ENCODE results near the gene MRPS11. TPM values are rescaled to one million over a fixed set of nuclear protein-coding genes. Genes with fewer than 3 reads are reported as not detected.

Gene MRPS11
- total and polyA plus RNA-seq, 2 of the 4 experiments (the other 2 are of a cell fraction): 66.1 to 87.8 TPM

DNA sequence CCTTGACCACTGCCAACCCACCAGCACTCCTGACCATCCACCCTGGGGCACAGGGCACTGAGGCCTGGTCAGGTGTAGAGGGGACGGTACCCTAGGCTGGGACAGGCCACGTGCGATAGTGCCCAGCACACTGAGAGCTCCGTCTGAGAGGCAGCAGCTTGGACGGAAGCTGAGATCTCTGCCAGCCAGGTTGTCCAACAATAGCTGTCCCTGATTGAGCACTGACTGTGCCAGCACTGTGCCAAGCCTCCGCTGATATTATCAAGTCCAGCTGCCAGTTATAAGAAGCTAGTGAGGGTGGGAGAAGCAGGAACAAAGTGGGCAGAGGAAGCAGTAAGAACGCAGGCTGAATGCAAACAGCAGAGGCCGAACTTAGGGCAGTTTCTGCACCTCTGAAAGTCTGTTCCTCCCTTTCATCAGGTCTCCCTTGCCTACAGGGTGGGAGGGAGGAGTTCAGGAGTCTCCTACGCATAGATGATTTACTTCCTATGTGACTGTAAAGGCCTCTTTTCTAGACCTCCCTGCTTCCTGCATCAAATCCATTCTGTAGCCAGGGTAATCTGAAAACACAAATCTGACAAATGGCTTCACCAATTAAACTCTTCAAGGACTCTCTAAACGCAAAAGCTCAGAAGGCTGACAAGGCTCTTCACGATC, 29.7 kb downstream of the MRPS11 start:
- H3K4ac ChIP-seq (ENCODE audit: low read depth, low read length): no peak overlapping the region
- no peak for TF ChIP-seq NFE2L2 (IDR thresholded peaks at IDR 0.05; ENCODE audit: low read depth, low read length)
- no peak for TF ChIP-seq MAFK (IDR thresholded peaks at IDR 0.05; ENCODE audit: low read depth, low read length)
- TF ChIP-seq, protein P1, sequence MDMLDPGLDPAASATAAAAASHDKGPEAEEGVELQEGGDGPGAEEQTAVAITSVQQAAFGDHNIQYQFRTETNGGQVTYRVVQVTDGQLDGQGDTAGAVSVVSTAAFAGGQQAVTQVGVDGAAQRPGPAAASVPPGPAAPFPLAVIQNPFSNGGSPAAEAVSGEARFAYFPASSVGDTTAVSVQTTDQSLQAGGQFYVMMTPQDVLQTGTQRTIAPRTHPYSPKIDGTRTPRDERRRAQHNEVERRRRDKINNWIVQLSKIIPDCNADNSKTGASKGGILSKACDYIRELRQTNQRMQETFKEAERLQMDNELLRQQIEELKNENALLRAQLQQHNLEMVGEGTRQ (IDR thresholded peaks at IDR 0.05; ENCODE audit: low read depth, low read length): no peak
- no peak for TF ChIP-seq FOS (IDR thresholded peaks at IDR 0.05; ENCODE audit: low read depth, low read length)
- no peak for TF ChIP-seq MAZ (IDR thresholded peaks at IDR 0.05; ENCODE audit: borderline replicate concordance, low read depth, low read length)
- no peak for TF ChIP-seq RCOR1 (IDR thresholded peaks at IDR 0.05; ENCODE audit: insufficient replicate concordance, low read length)
- no peak for TF ChIP-seq CHD1 (IDR thresholded peaks at IDR 0.05; ENCODE audit: low read depth, low read length)
- TF ChIP-seq, protein P2, sequence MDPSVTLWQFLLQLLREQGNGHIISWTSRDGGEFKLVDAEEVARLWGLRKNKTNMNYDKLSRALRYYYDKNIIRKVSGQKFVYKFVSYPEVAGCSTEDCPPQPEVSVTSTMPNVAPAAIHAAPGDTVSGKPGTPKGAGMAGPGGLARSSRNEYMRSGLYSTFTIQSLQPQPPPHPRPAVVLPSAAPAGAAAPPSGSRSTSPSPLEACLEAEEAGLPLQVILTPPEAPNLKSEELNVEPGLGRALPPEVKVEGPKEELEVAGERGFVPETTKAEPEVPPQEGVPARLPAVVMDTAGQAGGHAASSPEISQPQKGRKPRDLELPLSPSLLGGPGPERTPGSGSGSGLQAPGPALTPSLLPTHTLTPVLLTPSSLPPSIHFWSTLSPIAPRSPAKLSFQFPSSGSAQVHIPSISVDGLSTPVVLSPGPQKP (IDR thresholded peaks at IDR 0.05; ENCODE audit: borderline replicate concordance, low read depth, low read length): no peak
- TF ChIP-seq BHLHE40 (IDR thresholded peaks at IDR 0.05; ENCODE audit: low read depth, low read length): no peak
- no peak for TF ChIP-seq CEBPB (IDR thresholded peaks at IDR 0.05; ENCODE audit: low read depth, low read length)
- TF ChIP-seq RAD21 (IDR thresholded peaks at IDR 0.05; ENCODE audit: low read length): no peak
- TF ChIP-seq, protein P3, sequence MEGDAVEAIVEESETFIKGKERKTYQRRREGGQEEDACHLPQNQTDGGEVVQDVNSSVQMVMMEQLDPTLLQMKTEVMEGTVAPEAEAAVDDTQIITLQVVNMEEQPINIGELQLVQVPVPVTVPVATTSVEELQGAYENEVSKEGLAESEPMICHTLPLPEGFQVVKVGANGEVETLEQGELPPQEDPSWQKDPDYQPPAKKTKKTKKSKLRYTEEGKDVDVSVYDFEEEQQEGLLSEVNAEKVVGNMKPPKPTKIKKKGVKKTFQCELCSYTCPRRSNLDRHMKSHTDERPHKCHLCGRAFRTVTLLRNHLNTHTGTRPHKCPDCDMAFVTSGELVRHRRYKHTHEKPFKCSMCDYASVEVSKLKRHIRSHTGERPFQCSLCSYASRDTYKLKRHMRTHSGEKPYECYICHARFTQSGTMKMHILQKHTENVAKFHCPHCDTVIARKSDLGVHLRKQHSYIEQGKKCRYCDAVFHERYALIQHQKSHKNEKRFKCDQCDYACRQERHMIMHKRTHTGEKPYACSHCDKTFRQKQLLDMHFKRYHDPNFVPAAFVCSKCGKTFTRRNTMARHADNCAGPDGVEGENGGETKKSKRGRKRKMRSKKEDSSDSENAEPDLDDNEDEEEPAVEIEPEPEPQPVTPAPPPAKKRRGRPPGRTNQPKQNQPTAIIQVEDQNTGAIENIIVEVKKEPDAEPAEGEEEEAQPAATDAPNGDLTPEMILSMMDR (conservative IDR thresholded peaks at IDR 0.05; ENCODE audit: low read depth, low read length): no peak
- TF ChIP-seq POLR2A (IDR thresholded peaks at IDR 0.05; ENCODE audit: low read depth, low read length): no peak
- no peak for ATAC-seq (ENCODE audit: low read depth)
- H2AK9ac ChIP-seq (replicated peaks; ENCODE audit: low read depth, low read length, poor library complexity): no peak overlapping the region
- WGBS, 2 experiments (ENCODE audit: extremely low coverage in 2 of 2, insufficient read length in 1 of 2): 94% methylated on average over 5 of the region's 11 CpGs; no CpG with 5 or more reads in 1 of the 2 experiments
- H2BK120ac ChIP-seq (ENCODE audit: low read depth, low read length): no peak overlapping the region
- H3K4me2 ChIP-seq (ENCODE audit: low read depth, low read length): no peak overlapping the region
- H3K9me1 ChIP-seq (ENCODE audit: insufficient read depth, low read length): 0 out of 2 replicates have a peak, but pooled peaks cover 3% of the 10 kb centered on the region
- ChIA-PET POLR2A (ENCODE audit: unreplicated experiment) (no interaction called here), CTCF (interaction anchor here (1.3 kb wide), 1 partner anchor 10 kb away, joined by 3 read pairs; no protein-coding TSS in a partner anchor)
- no peak overlapping the region for H3K56ac ChIP-seq (ENCODE audit: extremely low read depth, insufficient read depth, low read length)
- in situ Hi-C loops (cut with MboI; ENCODE audit: low sequenced_read_pairs) (loop anchor here (25.0 kb wide), 2 partner anchors 340 to 515 kb away; no protein-coding TSS in a partner anchor), dilution Hi-C loops (cut with HindIII; ENCODE audit: low sequenced_read_pairs, unreplicated experiment) (no loop called here), intact Hi-C loops (cut with micrococcal nuclease) (no loop called here)
- H3K14ac ChIP-seq (replicated peaks; ENCODE audit: low read depth, low read length): no peak overlapping the region
- no peak overlapping the region for H2BK5ac ChIP-seq (ENCODE audit: low read depth, low read length, poor library complexity, severe bottlenecking)
- no peak overlapping the region for H2AFZ ChIP-seq (replicated peaks; ENCODE audit: low read length, poor library complexity)
- DNase-seq: no peak
- H3K36me3 ChIP-seq (ENCODE audit: control insufficient read depth, insufficient read depth, low read length): no peaks in the 10 kb centered on the region; the same call in 1 of the 2 replicates
- no peaks in the 10 kb centered on the region for H3K9me3 ChIP-seq (ENCODE audit: control insufficient read depth, insufficient read depth, low read length)
- H4K20me1 ChIP-seq (ENCODE audit: insufficient read depth, low read length): no peaks in the 10 kb centered on the region
- no peaks in the 10 kb centered on the region for H3K79me1 ChIP-seq (ENCODE audit: low read depth in 1 of 2, low read length in 2 of 2)
- H3K27ac ChIP-seq (ENCODE audit: insufficient read depth, low read length): no peak overlapping the region
- no peaks in the 10 kb centered on the region for H3K27me3 ChIP-seq (ENCODE audit: control insufficient read depth, insufficient read depth, low read length)
- H4K91ac ChIP-seq (ENCODE audit: insufficient read depth, low read depth, low read length): no peak overlapping the region
- no peak overlapping the region for H3K9ac ChIP-seq (ENCODE audit: low read depth, low read length)
- no peak overlapping the region for H2BK20ac ChIP-seq (ENCODE audit: low read depth, low read length)
- no TSS peak for BruUV-seq (replicated peaks)
- no peak overlapping the region for H3K4me3 ChIP-seq (ENCODE audit: insufficient read depth, low read depth, low read length)
- no peak overlapping the region for H4K8ac ChIP-seq (ENCODE audit: low read depth in 2 of 2, low read length in 2 of 2)
- H4K5ac ChIP-seq (ENCODE audit: low read depth, low read length): no peak overlapping the region
- no peak overlapping the region for H2BK15ac ChIP-seq (ENCODE audit: low read depth, low read length)
- no peak overlapping the region for H2AK5ac ChIP-seq (ENCODE audit: low read depth, low read length)
- H3K18ac ChIP-seq (ENCODE audit: low read depth, low read length): no peak overlapping the region
- H3K23ac ChIP-seq (ENCODE audit: low read depth, low read length): no peak overlapping the region
- no peaks in the 10 kb centered on the region for H3K4me1 ChIP-seq (ENCODE audit: control insufficient read depth, insufficient read depth, low read length)

All from IMR-90 (cell line).